Measurements from ENCODE around the gene CACNA1F.

The CACNA1F gene

DNA sequence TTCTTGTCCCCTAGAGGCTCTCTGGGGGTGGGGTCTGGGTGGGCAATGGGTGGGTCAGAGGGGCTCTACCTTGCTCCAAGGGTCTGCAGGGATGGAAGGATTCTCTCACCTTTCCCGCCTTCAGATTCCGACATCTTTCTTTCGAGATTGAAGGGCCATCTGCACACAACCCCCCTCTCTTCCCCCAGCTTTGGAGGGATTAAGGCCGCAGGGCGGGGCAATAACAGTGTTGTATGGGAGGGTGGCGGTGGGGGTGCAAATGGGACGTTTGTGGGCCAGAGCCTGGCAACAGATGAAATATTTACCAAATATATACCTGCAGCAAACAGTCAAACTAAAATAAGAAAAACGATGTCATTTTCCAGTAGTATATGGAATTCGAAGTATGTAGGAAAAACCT lies at the start of gene CACNA1F:
CACNA1F (minus strand) TSS at position 165 of the 400 bp plus-strand sequence; CDS start at position 134, 31 bp downstream.
- DNase-seq = no peak

DNA sequence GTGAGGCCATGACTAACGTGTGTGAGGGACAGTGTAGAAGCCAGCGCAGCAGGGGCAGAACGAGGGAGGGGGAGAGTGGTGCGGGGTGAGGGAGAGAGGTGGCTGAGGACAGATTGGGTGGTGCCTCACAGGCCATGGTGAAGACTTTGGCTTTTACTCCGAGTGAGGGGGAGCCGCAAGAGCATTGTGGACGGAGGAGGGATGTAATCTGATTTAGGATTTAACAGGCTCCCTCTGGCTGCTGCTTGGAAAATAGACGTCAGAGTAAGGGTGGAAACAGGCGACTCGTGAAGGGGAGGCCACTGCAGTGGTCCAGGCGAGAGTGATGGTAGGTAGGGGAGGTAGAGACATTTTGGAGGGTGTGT lies 49.5 kb upstream of the CACNA1F start:
- DNase-seq = no peak

DNA sequence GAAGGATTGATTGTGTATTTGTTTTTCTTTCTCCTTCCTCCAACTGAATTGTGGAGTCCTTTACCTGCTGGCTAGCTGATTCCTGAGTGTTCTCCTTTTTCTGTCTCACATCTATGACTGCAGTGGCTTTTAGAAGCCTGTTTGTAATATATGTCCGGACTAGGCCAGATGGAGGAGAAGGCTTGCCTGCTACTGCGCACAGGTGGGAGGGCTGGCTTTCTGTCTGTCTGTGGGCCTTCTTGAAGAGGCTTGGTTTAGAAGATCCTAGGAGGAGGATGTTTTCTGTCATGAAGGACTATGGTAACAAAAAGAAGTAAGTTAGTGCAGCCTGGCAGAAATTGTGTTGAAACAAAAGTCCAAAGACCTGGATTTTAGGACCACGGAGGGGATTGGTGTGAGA lies 44.9 kb upstream of the CACNA1F start:
- no peak for DNase-seq

GRCh38 chrX:49277535-49277830 lies 44.3 kb upstream of the CACNA1F start:
- DNase-seq = peak; percentile 42

- peak; percentile 29 for DNase-seq
These were observed 43.8 kb upstream of the CACNA1F start for GRCh38 chrX:49276671-49277534.

DNA sequence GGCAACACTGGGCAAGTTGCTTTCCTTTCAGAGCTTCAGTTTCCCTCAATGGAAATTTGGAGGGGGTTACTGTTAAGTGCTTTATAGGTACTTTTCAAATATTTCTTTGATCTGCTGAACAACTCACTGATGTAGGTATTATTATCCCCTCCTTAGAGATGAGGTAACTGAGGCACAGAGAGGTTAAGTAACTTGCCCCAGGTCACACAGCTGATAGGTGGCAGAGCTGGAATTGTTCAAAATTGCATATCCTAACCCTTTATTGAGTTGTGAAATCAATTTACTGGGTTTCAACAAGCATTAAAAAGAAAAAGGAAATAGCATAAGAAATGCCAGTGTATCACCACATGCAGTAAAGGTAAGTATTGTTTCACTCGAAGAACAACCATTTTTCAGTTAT lies 43.1 kb upstream of the CACNA1F start:
- DNase-seq = no peak

DNA sequence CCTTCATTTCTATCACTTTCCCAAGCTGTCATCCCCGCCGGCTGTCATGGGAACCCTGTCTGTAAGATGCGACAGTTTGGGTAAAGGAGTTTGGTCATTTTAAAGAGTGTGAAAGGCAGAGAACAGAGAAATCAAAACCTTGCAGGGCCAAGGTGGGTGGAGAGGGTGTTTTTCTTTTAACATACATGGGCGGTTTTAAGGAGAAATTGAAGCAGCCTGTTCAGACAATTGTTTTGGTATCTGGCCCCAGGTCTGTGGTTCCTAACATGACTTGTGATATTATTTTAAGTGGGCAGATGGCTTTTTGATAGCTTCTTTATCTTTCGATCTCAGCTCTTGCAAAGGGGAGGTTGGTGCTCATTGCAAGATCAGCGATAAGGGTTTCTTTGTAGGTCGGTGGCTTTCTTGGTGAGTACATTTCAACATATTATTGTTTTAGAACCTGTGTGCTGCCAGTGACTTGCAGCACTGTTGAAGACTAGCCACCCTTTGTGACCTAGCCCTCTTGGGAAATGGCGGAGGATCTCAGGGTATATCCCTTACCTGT lies 40.1 kb upstream of the CACNA1F start:
- DNase-seq = peak; percentile 76

DNA sequence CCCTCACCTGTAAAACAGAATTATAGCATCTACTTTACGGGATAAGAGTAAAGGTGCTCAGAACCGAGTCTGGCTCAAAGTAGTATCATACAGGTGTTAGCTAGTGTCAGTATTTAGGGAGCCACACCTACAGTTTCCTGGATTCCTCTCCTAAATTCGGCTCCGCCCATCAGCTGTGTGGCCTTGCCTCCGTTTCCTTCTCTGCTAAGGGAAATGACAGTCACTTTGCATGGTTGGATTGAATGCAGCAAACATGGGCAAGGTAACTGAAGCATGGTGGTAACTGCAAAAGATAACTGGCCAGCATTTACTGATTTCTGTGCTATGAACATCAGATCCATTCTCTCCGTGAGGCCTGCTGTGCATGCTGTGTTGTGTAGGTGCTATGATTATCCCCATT lies 39.3 kb upstream of the CACNA1F start:
- DNase-seq = peak; percentile 42

DNA sequence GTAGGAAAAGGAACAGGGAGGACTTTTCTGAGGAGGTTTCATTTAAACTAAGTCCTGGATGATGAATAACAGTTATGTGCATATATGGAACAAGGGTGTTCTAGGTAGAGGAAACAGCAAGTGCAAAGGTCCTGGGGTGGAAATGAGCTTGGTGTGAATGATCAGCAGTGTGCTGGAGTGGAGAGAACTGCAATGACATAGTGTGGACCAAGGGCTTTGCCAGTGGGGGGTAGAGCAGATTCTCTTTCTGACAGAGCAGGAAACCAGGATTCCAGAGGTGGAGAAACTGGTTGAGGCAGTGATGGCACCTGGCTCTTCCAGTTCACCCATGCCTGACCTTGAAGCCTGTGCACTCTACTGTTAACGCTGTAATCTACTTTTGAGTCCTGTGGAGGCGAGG lies 38.2 kb upstream of the CACNA1F start:
- DNase-seq = no peak

- DNase-seq = no peak
These were observed 37.2 kb upstream of the CACNA1F start for GRCh38 chrX:49270249-49270921.

- DNase-seq = no peak
These were observed 36.7 kb upstream of the CACNA1F start, which contains the start of gene PPP1R3F for GRCh38 chrX:49269767-49270248. PPP1R3F (plus strand) TSS chrX:49269793; CDS start chrX:49269870, 77 bp downstream.

GRCh38 chrX:49269010-49269766 lies 36.0 kb upstream of the CACNA1F start:
- peak; percentile 96 for DNase-seq

GRCh38 chrX:49268702-49269009 lies 35.5 kb upstream of the CACNA1F start:
- DNase-seq = no peak

DNA sequence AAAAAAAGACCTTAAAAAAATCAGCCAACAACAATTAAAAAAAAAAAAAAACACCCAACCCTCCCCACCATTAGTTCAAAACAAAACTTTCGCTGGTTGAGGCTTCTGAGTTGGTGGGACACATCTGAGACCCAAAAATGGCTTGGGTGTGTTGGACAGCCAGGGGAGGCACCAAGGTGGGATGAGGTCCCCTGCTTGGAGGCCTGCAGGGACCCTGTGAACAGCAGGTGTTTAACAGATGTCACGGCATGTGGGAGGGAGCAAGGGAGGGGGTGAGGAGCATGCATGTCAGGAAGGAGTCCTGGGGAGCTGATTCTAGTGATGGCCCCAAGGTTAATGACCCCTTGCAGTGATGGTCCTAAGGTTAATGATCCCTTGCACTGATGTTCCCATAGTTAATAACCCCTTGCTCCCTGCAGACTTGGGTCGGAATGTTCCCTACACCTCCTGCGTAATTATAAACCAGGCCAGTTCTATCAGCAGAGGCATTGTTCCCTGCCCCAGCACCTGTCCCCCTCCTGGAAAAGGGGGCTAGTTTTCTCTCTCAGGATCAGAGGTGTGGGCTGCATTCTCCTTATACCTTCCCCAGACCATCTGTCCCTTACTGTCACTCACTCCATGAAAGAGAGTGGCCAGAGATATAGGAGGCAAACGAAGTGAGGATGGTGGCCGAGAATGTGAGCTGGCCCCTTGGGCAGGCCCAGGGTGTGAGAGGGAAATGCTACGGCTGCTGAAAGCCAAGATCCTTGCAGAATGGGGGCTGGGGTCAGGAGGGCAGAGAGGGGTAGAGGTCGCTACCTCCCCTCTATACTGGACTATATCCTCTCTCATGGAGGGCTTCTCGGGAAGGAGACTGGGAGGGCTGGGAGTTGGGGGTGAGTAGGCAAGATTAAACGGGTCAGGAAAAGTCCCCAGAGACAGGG lies 33.6 kb upstream of the CACNA1F start:
- no peak for DNase-seq

DNA sequence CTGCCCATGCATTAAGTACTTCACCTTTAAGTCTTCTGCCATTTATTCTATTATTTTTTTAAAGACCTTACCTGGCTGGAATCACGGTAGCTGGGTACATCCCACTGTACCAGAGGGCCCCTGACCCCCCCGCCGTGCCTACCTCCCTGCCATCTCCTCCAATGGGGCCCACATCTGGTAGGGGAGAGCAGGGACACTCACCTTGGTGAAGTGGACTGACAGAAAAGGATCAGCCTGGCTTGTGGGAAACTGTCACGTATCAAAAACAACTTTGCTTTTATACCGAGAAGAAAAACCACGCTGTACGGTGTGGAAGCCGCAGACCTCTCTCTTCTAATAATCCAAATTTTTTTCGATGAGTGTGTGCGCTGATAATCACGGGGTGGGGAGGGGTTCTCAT lies 31.3 kb upstream of the CACNA1F start, which contains the start of gene FOXP3:
FOXP3 (minus strand) TSS at position 251 of the 400 bp plus-strand sequence. CDS start 6,205 bp downstream, outside the sequence.
- DNase-seq = no peak

DNA sequence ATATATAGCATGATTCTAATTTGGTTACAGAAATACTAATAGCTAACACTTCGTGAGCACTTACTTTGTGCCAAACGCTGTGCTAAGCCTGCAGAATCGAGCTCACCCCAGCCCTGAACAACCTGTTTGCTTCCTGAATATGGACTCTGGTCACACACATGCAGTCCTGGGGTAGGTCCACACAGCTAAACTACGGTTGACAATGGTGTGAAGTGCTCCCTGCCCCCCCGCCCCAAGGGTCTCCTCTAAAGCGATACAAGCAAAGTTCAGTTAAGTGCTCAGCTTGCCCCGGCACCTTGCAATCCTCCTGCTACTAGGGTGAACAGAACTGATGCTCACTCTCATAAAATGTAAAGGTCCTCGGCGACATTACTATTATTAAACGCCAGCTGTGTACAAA lies 30.5 kb upstream of the CACNA1F start:
- no peak for DNase-seq

DNA sequence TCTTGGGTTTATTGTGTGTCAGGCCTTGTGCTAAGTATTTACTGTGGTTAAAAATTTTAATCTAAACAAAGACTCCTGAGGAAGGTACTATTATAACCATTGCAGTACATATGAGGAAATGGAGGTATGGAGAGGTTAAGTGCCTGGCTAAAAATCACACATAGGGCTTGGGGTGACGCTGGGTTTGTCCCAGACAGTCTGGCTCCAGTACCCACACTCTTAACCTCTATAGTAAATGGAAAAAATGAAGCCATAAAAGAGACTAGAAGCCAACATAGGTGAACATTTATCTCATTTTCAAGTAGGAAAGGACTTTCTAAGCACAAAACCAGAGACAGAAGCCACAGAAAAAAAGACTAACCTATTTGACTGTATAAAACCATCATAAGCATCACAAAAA lies 29.5 kb upstream of the CACNA1F start:
- no peak for DNase-seq

DNA sequence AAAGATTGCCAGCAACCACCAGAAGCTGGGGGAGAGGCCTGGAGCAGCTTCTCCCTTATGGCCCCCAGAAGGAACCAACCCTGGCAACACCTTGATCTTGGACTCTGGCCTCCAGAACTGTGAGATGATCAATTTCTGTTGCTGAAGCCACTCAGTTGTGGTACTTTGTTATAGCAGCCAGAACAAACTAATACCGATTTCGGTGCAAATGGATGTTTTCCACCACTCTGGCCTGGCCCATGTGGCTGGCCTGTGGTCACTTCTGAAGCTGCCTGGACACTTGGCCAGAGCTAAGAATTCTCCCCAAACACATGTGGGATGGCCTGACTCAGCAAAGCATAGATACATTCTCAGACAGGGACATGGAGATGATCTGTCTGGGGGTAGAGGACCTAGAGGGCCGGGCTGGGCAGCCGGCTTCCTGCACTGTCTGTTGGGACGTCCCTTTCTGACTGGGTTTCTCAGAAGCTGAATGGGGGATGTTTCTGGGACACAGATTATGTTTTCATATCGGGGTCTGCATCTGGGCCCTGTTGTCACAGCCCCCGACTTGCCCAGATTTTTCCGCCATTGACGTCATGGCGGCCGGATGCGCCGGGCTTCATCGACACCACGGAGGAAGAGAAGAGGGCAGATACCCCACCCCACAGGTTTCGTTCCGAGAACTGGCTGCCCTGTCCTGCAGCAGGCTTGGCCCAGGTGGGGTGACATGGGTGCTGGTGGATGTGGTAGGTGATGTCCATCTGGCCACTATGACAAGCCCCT lies 27.3 kb upstream of the CACNA1F start:
- DNase-seq = no peak

GRCh38 chrX:49258749-49259124 lies 25.6 kb upstream of the CACNA1F start:
- no peak for DNase-seq

GRCh38 chrX:49257846-49258748 lies 25.0 kb upstream of the CACNA1F start:
- DNase-seq = no peak
